ENCODE results near the gene CLPTM1.

Gene CLPTM1

GRCh38 chr19:44930088-44930487 is 25.1 kb upstream of the CLPTM1 start:
- DNase-seq (ENCODE audit: low spot score), result no peak
- in situ Hi-C loops (cut with MboI; ENCODE audit: low pct_unique_long_range_greater_than_20kb, low sequenced_read_pairs, unreplicated experiment), result no loop called here
- TF ChIP-seq, protein P1, sequence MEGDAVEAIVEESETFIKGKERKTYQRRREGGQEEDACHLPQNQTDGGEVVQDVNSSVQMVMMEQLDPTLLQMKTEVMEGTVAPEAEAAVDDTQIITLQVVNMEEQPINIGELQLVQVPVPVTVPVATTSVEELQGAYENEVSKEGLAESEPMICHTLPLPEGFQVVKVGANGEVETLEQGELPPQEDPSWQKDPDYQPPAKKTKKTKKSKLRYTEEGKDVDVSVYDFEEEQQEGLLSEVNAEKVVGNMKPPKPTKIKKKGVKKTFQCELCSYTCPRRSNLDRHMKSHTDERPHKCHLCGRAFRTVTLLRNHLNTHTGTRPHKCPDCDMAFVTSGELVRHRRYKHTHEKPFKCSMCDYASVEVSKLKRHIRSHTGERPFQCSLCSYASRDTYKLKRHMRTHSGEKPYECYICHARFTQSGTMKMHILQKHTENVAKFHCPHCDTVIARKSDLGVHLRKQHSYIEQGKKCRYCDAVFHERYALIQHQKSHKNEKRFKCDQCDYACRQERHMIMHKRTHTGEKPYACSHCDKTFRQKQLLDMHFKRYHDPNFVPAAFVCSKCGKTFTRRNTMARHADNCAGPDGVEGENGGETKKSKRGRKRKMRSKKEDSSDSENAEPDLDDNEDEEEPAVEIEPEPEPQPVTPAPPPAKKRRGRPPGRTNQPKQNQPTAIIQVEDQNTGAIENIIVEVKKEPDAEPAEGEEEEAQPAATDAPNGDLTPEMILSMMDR (IDR thresholded peaks at IDR 0.05; ENCODE audit: extremely low read depth, insufficient read depth, missing control alignments), result no peak

DNA sequence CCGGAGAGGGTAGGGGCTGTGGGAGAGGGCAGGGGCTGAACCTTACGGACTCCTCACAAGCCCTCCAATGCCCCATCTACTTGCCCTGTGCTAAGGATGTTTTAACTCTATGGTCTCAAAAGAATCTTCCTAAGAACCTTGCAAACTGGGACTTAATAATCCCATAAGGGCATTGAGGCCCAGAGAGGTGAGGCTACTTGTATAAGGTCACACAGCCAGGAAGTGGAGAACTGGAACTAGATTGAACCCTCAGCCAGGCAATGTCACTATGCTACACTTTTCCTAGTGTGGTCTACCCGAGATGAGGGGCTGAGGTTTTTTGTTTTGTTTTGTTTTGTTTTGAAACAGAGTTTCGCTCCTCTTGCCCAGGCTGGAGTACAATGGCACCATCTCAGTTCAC is 23.6 kb upstream of the CLPTM1 start:
- DNase-seq (ENCODE audit: low spot score), result no peak
- in situ Hi-C loops (cut with MboI; ENCODE audit: low pct_unique_long_range_greater_than_20kb, low sequenced_read_pairs, unreplicated experiment), result no loop called here
- TF ChIP-seq, protein P1 (IDR thresholded peaks at IDR 0.05; ENCODE audit: extremely low read depth, insufficient read depth, missing control alignments), result no peak

DNA sequence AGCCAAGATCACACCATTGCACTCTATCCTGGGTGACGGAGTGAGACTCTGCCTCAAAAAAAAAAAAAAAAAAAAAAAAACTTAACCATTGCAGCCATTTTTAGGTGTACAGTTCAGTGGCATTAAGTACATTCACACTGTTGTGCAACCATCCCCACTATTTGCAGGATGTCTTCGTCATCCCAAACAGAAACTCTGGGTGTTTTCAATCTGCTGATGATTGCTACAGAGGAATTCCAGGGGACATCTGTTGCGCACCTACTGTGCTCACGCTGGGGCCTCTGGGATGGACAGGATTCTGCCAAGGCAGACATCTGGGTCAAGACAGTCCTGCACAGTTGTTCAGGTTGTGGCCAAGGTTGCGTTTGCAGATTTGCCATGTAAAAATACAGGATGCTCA is 15.5 kb upstream of the CLPTM1 start:
- TF ChIP-seq, protein P1 (IDR thresholded peaks at IDR 0.05; ENCODE audit: extremely low read depth, insufficient read depth, missing control alignments), result no peak
- in situ Hi-C loops (cut with MboI; ENCODE audit: low pct_unique_long_range_greater_than_20kb, low sequenced_read_pairs, unreplicated experiment), result no loop called here
- DNase-seq (ENCODE audit: low spot score), result no peak

DNA sequence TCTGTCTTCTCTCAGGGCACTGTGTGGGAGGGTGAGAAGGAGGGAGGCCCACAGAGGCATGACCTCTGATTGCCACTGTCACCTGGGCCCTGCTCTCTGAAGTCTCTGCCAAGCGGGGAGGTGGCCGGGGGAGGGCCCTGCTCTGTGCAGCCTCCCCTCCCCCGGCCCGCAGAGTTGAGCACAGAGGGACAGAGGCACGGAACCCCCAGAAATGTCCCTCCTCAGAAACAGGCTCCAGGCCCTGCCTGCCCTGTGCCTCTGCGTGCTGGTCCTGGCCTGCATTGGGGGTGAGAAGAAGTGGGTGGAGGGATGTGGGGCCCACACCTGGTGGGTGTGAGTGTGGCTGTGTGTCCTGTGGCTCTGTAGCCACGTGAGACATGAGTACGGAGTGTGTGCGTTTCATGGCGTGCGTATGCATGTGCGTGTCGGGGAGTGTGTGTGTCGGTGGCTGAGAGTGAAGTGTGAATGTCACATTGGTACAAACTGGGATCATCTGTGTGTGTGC is 13.1 kb upstream of the CLPTM1 start, which contains the start of gene APOC4:
APOC4 (plus strand) TSS at position 171 of the 505 bp plus-strand sequence; CDS start at position 212, 41 bp downstream.
- TF ChIP-seq, protein P1 (IDR thresholded peaks at IDR 0.05; ENCODE audit: extremely low read depth, insufficient read depth, missing control alignments), result no peak
- peak; percentile 15 for DNase-seq (ENCODE audit: low spot score)
- in situ Hi-C loops (cut with MboI; ENCODE audit: low pct_unique_long_range_greater_than_20kb, low sequenced_read_pairs, unreplicated experiment), result no loop called here

DNA sequence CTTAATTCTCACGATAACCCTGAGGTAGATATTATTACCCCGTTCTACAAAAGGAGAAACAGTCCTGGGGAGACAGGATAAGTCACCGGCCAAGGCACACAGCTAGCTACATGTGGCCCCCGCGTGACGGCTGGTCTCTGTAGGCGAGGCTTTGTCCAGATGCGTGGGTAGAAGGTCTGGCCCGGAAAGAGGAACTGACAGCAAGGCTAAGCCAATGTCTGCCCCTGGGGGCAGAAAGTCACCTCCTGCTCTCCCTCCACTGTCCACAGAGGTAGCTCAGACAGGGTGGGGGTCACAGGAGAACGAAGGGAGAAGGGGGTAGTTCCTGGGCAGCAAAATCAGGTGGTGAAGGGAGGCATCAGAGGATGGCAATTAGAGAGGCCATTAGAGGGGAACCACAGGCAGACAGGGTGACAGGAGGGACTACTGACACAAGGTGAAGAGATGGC is 11.4 kb upstream of the CLPTM1 start:
- TF ChIP-seq, protein P1 (IDR thresholded peaks at IDR 0.05; ENCODE audit: extremely low read depth, insufficient read depth, missing control alignments), result peak; percentile 12
- in situ Hi-C loops (cut with MboI; ENCODE audit: low pct_unique_long_range_greater_than_20kb, low sequenced_read_pairs, unreplicated experiment), result no loop called here
- peak; percentile 85 for DNase-seq (ENCODE audit: low spot score)

DNA sequence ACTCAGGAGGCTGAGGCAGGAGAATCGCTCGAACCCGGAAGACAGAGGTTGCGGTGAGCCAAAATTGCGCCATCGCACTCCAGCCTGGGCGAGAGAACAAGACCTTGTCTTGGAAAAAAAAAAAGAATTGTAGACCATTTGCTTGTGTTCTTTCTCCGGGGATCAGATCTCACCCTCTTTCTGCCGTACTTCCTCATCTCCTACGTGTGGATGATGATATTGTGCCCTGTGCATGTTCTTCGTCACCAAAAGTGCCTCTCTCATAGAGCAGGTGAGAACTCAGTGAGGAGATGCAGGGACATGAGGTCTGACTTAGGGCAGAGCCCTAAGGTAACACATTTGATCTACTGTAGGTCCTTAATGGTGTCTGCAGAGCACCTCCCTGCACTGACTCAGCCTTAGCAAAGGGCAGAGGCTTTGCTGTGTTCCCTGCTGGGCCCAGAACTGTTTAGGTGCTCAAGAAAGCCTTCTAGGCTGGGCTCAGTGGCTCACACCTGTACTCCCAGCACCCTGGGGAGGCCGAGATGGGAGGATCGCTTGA is 8.1 kb upstream of the CLPTM1 start:
- in situ Hi-C loops (cut with MboI; ENCODE audit: low pct_unique_long_range_greater_than_20kb, low sequenced_read_pairs, unreplicated experiment), result no loop called here
- TF ChIP-seq, protein P1 (IDR thresholded peaks at IDR 0.05; ENCODE audit: extremely low read depth, insufficient read depth, missing control alignments), result no peak
- no peak for DNase-seq (ENCODE audit: low spot score)
